Activated CD4-positive, alpha-beta T cell treated with anti-CD3 and anti-CD28 coated beads for 36 hours (primary cell): ENCODE results near the gene SH3BGRL3. TPM values are rescaled to one million over a fixed set of nuclear protein-coding genes. Genes with fewer than 3 reads are reported as not detected.

Experiments
- ATAC-seq: fragments of 200-7000 bp; cut with Tn5 transposase; one replicate; pipeline ENCODE4 v1.10.0; 2021; ENCODE audit warnings: mild to moderate bottlenecking, moderate library complexity
- CTCF ChIA-PET: fragments of 350-600 bp; sonication (Branson Sonifier 250); formaldehyde crosslinking; loops from one replicate; lab custom pipeline; 2021; ENCODE audit warnings: antibody characterized with exemption; lab: Charles Lee
- POLR2A ChIA-PET: fragments of 350-600 bp; sonication (Branson Sonifier 250); formaldehyde crosslinking; loops from one replicate; lab custom pipeline; 2021; ENCODE audit warnings: antibody characterized with exemption, inconsistent platforms; lab: Charles Lee
- DNase-seq: peaks from one replicate; pipeline ENCODE4 v3.0.0-alpha.2; 2020
- H3K27ac Mint-ChIP-seq: one replicate; pipeline ENCODE4 v1.8.0; 2021; ENCODE audit warnings: mixed read lengths
- H3K27me3 Mint-ChIP-seq: one replicate; pipeline ENCODE4 v1.8.0; 2021; ENCODE audit warnings: mixed read lengths
- H3K36me3 Mint-ChIP-seq: one replicate; pipeline ENCODE4 v1.8.0; 2021; ENCODE audit warnings: low read depth, mixed read lengths
- H3K4me1 Mint-ChIP-seq: one replicate; pipeline ENCODE4 v1.8.0; 2021; ENCODE audit warnings: mixed read lengths
- H3K4me3 Mint-ChIP-seq: one replicate; pipeline ENCODE4 v1.8.0; 2021; ENCODE audit warnings: mild to moderate bottlenecking, moderate library complexity, mixed read lengths
- H3K9me3 Mint-ChIP-seq: one replicate; pipeline ENCODE4 v1.8.0; 2021; ENCODE audit warnings: low read depth, mixed read lengths
- intact Hi-C, 2 experiments: fragments of 100-400 bp; cut with DNase I in 1 of 2; cut with micrococcal nuclease in 1 of 2; formaldehyde crosslinking; loops; one replicate each; pipeline versions ENCODE4 v1.14.2 to v1.15.1; 2022 to 2024; cut with DNase I, micrococcal nuclease
- total RNA-seq, 2 experiments: library from RNA; stranded (reverse); gene quantifications; one replicate each; pipeline ENCODE4 v1.2.3, GENCODE V29; 2021

SH3BGRL3 gene
- total RNA-seq, 2 experiments from 2014 or later, result 267 to 381 TPM

DNA sequence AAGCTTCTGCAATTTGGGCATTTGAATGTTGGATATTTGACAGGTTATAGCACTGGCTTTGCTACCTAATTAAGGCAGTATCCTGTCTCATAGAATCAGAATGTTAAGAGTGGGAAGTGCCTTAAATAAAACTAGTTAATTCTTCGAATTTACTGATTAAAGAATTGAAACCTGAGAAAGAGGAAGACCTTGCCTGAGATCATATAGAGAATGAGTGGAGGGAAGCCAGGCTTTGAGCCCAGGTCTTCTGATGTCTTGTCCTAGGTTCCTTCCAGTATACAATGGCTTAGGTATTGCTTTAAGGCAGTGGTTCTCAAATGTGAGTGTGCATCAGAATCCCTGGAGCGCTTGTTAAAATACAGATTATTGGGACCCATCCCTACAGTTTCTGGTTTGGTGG, 20.9 kb upstream of the SH3BGRL3 start:
- no peak for ATAC-seq
- POLR2A ChIA-PET, result no interaction called here
- Mint-ChIP-seq H3K9me3 (no peaks in the 10 kb centered on the region), H3K36me3 (peaks cover 56% of the 10 kb centered on the region), H3K4me1 (no peaks in the 10 kb centered on the region), H3K27me3 (no peaks in the 10 kb centered on the region), H3K27ac (no peak overlapping the region), H3K4me3 (no peak overlapping the region)
- intact Hi-C loops, result no loop called here
- no peak for DNase-seq
- CTCF ChIA-PET, result interaction anchor here (0.8 kb wide), 1 partner anchor 28 kb away, joined by 4 read pairs; no protein-coding TSS in a partner anchor

DNA sequence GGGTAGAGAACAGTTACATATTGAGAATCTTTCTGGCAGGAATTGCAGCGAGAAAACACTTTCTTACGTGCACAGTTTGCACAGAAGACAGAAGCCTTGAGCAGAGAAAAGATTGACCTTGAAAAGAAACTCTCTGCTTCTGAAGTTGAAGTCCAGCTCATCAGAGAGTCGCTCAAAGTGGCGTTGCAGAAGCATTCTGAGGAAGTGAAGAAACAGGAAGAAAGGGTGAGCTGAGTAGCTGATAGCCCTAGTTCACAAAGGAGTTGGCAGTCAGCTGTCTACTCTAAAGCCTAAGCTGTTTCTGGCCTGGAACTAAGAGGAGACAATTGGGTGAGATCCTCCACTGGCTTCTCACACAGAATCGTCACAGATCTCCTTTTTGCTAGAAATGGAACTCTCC, 20.3 kb upstream of the SH3BGRL3 start:
- POLR2A ChIA-PET, result no interaction called here
- intact Hi-C loops, result no loop called here

DNA sequence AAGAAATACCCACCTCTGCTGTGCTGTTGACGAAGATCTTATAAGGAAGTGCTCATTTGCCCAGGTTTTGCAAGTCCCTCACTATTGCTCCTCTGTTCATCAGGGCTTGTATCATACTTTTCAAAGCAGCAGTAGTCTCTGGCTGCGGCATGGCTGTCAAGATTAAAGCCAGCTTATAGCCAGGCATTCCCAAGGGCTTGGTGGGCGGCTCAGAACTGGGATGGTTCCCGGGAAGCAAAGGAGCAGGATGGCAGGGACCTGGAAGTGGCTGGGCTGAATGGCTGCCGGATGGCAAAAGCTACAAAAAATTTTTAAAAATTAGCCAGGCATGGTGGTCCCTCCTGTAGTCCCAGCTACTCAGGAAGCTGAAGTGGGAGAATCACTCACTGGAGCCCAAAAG, 16.7 kb upstream of the SH3BGRL3 start:
- ChIA-PET POLR2A (no interaction called here), CTCF (interaction anchor here (0.6 to 3.1 kb wide), 4 partner anchors 12 to 759 kb away, joined by 3 to 11 read pairs (median 4); partner anchors contain the start of gene CEP85)
- ATAC-seq (no peak), DNase-seq (no peak)
- Mint-ChIP-seq H3K27me3 (no peaks in the 10 kb centered on the region), H3K27ac (peak overlapping the region; percentile 53), H3K9me3 (no peaks in the 10 kb centered on the region), H3K4me3 (no peak overlapping the region), H3K36me3 (peaks cover 65% of the 10 kb centered on the region), H3K4me1 (peaks cover 7% of the 10 kb centered on the region)
- intact Hi-C loops, result no loop called here

More for the DNA sequence above, 20.3 kb upstream of the SH3BGRL3 start:
- H3K27me3 Mint-ChIP-seq, result no peaks in the 10 kb centered on the region
- DNase-seq (no peak), ATAC-seq (no peak)
- CTCF ChIA-PET, result interaction anchor here (0.6 to 1.1 kb wide), 3 partner anchors 11 to 385 kb away, joined by 3 to 4 read pairs (median 3); no protein-coding TSS in a partner anchor
- no peak overlapping the region for H3K27ac Mint-ChIP-seq
- peaks cover 56% of the 10 kb centered on the region for H3K36me3 Mint-ChIP-seq
- no peak overlapping the region for H3K4me3 Mint-ChIP-seq
- no peaks in the 10 kb centered on the region for H3K9me3 Mint-ChIP-seq
- H3K4me1 Mint-ChIP-seq, result no peaks in the 10 kb centered on the region

DNA sequence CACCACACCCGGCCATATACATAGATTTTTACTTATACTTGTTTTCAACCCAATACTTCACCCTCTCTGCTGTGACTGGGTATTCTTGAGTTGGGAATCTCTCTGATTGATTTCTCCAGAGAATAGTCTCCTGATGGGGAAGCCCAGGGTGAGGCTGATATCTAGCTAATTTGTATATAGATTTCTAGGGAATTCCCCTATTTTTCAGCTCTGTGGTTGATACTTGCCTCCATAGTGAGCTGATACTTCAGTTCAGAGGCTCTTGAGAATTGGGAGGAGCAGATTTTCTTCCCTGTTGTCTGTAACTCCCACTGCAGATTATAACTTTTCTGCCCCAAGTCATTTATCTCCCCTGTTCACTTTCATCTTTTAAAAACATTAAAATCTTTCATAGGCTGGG, 14.5 kb upstream of the SH3BGRL3 start:
- DNase-seq, result no peak

DNA sequence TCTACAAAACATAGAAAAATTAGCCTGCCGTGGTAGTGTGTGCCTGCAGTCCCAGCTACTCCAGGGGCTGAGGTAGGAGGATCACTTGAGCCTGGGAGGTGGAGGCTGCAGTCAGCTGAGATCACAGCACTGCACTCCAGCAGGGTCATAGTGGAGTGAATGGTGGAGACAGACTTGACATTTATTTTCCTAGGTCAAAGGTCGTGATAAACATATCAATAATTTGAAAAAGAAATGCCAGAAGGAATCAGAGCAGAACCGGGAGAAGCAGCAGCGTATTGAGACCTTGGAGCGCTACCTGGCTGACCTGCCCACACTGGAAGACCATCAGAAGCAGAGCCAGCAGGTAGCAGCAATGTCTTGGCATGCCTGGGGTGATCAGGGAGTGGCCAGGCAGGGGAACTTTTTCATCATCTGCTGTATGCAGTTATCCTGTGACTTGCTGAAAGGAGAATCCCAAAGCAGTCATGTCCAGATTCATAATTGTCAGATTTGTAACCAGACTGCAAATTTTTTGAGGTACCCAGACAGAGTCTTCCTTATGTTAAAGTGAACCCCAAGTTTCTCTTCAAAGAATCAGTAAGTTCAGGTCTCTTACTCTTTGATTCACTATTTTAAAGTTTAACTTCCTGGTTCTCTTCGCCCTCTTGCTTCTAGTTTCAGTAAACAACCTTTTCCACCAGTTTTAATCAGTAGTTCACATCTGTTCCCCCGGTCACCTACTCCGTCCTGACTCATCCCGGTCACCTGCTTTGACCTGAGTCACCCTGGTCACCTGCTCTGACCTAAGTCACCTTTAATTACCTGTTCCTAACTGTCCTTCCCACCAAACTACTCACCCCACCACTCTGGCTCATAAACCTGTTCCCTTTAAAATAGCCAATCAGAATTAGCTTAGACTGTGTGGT, 11.3 kb upstream of the SH3BGRL3 start:
- Mint-ChIP-seq H3K9me3 (peaks cover 7% of the 10 kb centered on the region), H3K36me3 (peaks cover 61% of the 10 kb centered on the region), H3K27ac (no peak overlapping the region), H3K4me3 (no peak overlapping the region), H3K27me3 (no peaks in the 10 kb centered on the region), H3K4me1 (peaks cover 7% of the 10 kb centered on the region)
- intact Hi-C loops, result no loop called here
- DNase-seq, result no peak
- CTCF ChIA-PET, result no interaction called here
- POLR2A ChIA-PET, result no interaction called here
- no peak for ATAC-seq

More for the DNA sequence above, 14.5 kb upstream of the SH3BGRL3 start:
- Mint-ChIP-seq H3K4me3 (no peak overlapping the region), H3K36me3 (peaks cover 71% of the 10 kb centered on the region), H3K27me3 (no peaks in the 10 kb centered on the region), H3K27ac (no peak overlapping the region), H3K9me3 (peaks cover 7% of the 10 kb centered on the region), H3K4me1 (peaks cover 7% of the 10 kb centered on the region)
- ChIA-PET CTCF (interaction anchor here (0.8 to 1.3 kb wide), 5 partner anchors 10 to 152 kb away, joined by 3 to 5 read pairs (median 4); no protein-coding TSS in a partner anchor), POLR2A (interaction anchor here (0.5 kb wide), 1 partner anchor 622 kb away, joined by 5 read pairs; no protein-coding TSS in a partner anchor)
- intact Hi-C loops, result no loop called here
- ATAC-seq, result peak; percentile 71

DNA sequence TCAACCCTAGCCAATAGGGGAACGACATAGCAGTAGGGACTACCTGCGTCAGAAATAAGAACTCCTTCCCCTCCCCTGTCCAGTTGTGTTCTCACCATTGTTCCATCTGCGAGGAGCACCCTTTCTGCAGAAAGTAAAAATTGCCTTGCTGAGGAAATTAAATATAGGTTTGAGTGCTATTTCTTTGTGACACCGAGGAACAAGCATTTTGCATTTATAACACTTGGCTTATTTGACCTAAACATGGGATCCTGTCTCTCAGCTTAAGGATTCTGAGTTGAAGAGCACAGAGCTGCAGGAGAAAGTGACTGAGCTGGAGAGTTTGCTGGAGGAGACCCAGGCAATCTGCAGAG, 10.7 kb upstream of the SH3BGRL3 start:
- intact Hi-C loops, result no loop called here
- ATAC-seq (no peak), DNase-seq (no peak)
- ChIA-PET CTCF (no interaction called here), POLR2A (no interaction called here)
- Mint-ChIP-seq H3K9me3 (peaks cover 7% of the 10 kb centered on the region), H3K27ac (no peak overlapping the region), H3K4me3 (no peak overlapping the region), H3K36me3 (peaks cover 62% of the 10 kb centered on the region), H3K27me3 (no peaks in the 10 kb centered on the region), H3K4me1 (peaks cover 9% of the 10 kb centered on the region)

DNA sequence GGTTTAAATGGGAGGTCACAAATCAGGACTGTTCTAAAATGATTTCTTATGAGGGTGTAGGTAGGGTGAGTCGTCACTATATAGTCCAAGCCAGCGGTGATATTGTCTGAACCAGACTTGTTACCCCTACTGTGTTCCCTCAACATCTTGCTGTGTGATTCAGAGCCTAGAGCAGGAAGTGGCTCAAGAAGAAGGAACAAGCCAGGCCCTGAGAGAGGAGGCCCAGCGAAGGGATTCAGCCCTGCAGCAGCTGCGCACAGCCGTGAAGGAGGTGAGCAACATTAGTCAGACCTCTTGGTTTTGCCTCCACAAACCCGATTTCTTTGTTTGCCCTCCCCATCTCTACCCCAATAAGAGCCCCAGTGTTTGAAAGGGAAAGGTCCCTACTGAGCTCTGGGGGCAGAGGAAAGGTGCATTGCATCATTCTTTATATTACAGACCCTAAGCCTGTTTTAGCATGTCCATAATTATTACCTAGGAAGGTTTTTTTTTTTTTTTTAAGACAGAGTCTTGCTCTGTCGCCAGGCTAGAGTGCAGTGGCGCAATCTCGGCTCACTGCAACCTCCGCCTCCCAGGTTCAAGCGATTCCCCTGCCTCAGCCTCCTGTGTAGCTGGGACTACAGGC, 5.0 kb upstream of the SH3BGRL3 start:
- no peaks in the 10 kb centered on the region for H3K9me3 Mint-ChIP-seq
- no peak overlapping the region for H3K4me3 Mint-ChIP-seq
- ATAC-seq (no peak), DNase-seq (peak; percentile 34)
- H3K27ac Mint-ChIP-seq, result peak overlapping the region; percentile 94
- CTCF ChIA-PET, result interaction anchor here (0.6 to 17.6 kb wide), 19 partner anchors 9 to 167 kb away, joined by 3 to 399 read pairs (median 5); partner anchors contain the start of genes CD52, CEP85 and DHDDS
- H3K4me1 Mint-ChIP-seq, result peaks cover 53% of the 10 kb centered on the region
- H3K27me3 Mint-ChIP-seq, result no peaks in the 10 kb centered on the region
- intact Hi-C loops, result loop anchor here (1.0 to 5.0 kb wide), 8 partner anchors 46 to 307 kb away; no protein-coding TSS in a partner anchor
- peaks cover 54% of the 10 kb centered on the region for H3K36me3 Mint-ChIP-seq
- POLR2A ChIA-PET, result interaction anchor here (1.1 kb wide), 1 partner anchor 44 kb away, joined by 4 read pairs; no protein-coding TSS in a partner anchor

DNA sequence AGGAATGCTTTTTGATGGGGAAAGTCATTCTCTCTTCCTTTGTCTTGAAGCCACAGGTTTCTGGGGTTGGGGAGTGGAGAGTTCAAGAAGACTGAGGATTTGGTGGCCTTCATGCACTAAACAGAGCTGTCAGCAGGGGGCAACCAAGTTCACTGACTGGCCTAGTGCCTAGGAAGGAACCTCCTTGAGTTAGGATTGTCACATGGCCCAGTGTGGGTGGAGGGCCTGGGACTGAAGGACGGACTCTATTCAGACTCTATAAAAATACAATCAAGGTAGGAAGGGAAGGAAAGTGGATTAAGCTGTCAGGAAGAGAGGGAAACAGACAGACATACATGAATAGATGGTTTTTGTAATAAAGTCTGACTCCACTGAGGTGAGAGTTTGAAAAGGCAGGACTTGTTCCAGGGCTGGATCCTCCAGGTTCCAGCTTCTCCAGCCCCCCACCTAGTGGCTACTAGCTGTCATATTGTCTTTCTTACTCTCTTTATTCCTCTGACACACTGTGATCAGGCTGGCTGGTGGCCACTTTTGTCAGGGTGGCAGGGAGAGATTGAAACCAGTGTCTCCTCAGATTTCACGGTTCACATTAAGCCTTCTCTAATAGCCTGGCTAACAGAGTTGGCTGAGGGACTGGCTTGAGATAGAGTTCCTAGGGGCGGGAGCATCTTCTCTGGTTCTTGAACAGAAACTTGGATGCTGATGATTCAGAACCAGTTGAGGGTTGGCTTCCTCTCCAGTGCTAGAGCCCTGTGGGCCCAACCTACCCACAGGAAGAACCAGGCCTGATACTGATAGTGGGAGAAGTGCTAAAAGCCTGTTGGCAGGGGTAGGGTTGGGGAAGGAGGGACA, 4.1 kb upstream of the SH3BGRL3 start:
- CTCF ChIA-PET, result interaction anchor here (0.6 to 17.6 kb wide), 23 partner anchors 9 to 166 kb away, joined by 3 to 399 read pairs (median 4); partner anchors contain the start of genes CD52, CEP85 and DHDDS
- POLR2A ChIA-PET, result interaction anchor here (1.0 to 1.4 kb wide), 3 partner anchors 13 to 43 kb away, joined by 3 to 4 read pairs (median 3); no protein-coding TSS in a partner anchor

DNA sequence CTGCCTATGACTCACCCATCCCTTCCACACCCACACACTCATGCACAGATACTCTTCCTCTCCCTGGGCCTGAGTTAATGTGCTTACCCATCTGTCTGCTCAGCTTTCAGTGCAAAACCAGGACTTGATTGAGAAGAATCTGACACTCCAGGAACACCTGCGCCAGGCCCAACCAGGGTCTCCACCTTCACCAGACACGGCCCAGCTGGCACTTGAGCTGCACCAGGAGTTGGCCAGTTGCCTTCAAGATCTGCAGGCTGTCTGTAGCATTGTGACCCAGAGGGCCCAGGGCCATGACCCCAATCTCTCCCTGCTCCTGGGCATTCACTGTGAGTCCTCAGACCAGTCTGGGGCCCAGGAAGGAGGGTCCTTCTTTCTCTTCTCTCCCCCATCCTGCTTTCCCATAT, 3.5 kb upstream of the SH3BGRL3 start:
- H3K27me3 Mint-ChIP-seq, result no peaks in the 10 kb centered on the region
- ChIA-PET CTCF (interaction anchor here (0.6 to 17.6 kb wide), 17 partner anchors 8 to 273 kb away, joined by 3 to 399 read pairs (median 6); partner anchors contain the start of genes CD52, CEP85 and DHDDS), POLR2A (interaction anchor here (1.0 to 1.4 kb wide), 3 partner anchors 13 to 42 kb away, joined by 3 to 4 read pairs (median 3); no protein-coding TSS in a partner anchor)
- H3K4me1 Mint-ChIP-seq, result peaks cover 59% of the 10 kb centered on the region
- no peaks in the 10 kb centered on the region for H3K9me3 Mint-ChIP-seq
- H3K36me3 Mint-ChIP-seq, result peaks cover 61% of the 10 kb centered on the region
- H3K4me3 Mint-ChIP-seq, result peak overlapping the region; percentile 27
- peak overlapping the region; percentile 94 for H3K27ac Mint-ChIP-seq
- DNase-seq (no peak), ATAC-seq (no peak)
- intact Hi-C loops, result loop anchor here (1.0 to 5.0 kb wide), 4 partner anchors 12 to 306 kb away; no protein-coding TSS in a partner anchor

More for the DNA sequence above, 4.1 kb upstream of the SH3BGRL3 start:
- Mint-ChIP-seq H3K27ac (peak overlapping the region; percentile 94), H3K36me3 (peaks cover 55% of the 10 kb centered on the region), H3K4me3 (peak overlapping the region; percentile 27), H3K9me3 (no peaks in the 10 kb centered on the region), H3K27me3 (no peaks in the 10 kb centered on the region), H3K4me1 (peaks cover 53% of the 10 kb centered on the region)
- peak; percentile 89 for DNase-seq
- peak; percentile 67 for ATAC-seq
- intact Hi-C loops, result loop anchor here (1.0 to 5.0 kb wide), 9 partner anchors 12 to 306 kb away; no protein-coding TSS in a partner anchor

DNA sequence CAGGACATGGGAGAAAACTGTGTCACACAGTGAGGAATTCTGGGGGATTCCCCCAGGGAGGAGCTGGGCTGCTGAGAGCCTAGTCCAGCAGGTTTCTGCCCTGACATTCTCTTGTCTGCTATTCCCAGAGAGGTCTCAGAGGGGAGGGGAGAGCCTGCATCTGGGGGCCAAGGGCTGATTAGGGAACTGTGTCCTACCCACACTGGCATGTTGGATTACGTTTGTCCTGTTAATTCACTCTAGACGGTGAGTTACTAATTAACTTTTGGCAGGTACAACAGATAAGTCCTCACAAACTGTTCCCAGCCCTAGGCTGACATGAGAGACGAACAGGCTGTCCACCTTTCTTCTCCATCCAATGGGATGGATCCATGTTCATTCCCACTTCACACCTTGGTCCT, 2.6 kb upstream of the SH3BGRL3 start:
- peaks cover 65% of the 10 kb centered on the region for H3K4me1 Mint-ChIP-seq
- no peaks in the 10 kb centered on the region for H3K9me3 Mint-ChIP-seq
- CTCF ChIA-PET, result interaction anchor here (0.6 to 17.6 kb wide), 8 partner anchors 7 to 140 kb away, joined by 3 to 399 read pairs (median 5); partner anchors contain the start of genes CD52 and CEP85
- no peak for ATAC-seq
- POLR2A ChIA-PET, result interaction anchor here (1.4 kb wide), 1 partner anchor 31 kb away, joined by 3 read pairs; no protein-coding TSS in a partner anchor
- DNase-seq, result no peak
- H3K27me3 Mint-ChIP-seq, result no peaks in the 10 kb centered on the region
- intact Hi-C loops, result loop anchor here (5.0 kb wide), 3 partner anchors 85 to 305 kb away; no protein-coding TSS in a partner anchor
- no peak overlapping the region for H3K4me3 Mint-ChIP-seq
- peaks cover 62% of the 10 kb centered on the region for H3K36me3 Mint-ChIP-seq
- H3K27ac Mint-ChIP-seq, result peak overlapping the region; percentile 94
